Measurements from ENCODE around the gene FKBP15. TPM values are rescaled to one million over a fixed set of nuclear protein-coding genes. Genes with fewer than 3 reads are reported as not detected.

FKBP15 gene
- total RNA-seq, 4 donors from 2014 or later = 18.1 to 23.0 (median 20.6) TPM

- TF ChIP-seq POLR2AphosphoS5 (IDR thresholded peaks at IDR 0.05) = no peak
- TF ChIP-seq POLR2A (IDR thresholded peaks at IDR 0.05; ENCODE audit: low read depth) = no peak
- no peak for TF ChIP-seq CTCF (IDR thresholded peaks at IDR 0.05)
- no peak for TF ChIP-seq EP300 (IDR thresholded peaks at IDR 0.05)
- 48% methylated on average over 3 of the region's 3 CpGs for WGBS
Observed at GRCh38 chr9:113138760-113139159, 82.3 kb downstream of the FKBP15 start.

GRCh38 chr9:113137196-113138168 is 83.6 kb downstream of the FKBP15 start:
- intact Hi-C loops (cut with DNase I) = no loop called here
- WGBS = 72% methylated on average over 9 of the region's 9 CpGs
- TF ChIP-seq POLR2AphosphoS5 (IDR thresholded peaks at IDR 0.05) (no peak), CTCF (IDR thresholded peaks at IDR 0.05) (no peak), POLR2A (IDR thresholded peaks at IDR 0.05; ENCODE audit: low read depth) (no peak), EP300 (IDR thresholded peaks at IDR 0.05) (no peak)

More at GRCh38 chr9:113138760-113139159, 82.3 kb downstream of the FKBP15 start:
- no peaks in the 10 kb centered on the region for H3K4me1 ChIP-seq
- peaks cover 0 to 6% (median 2%) of the 10 kb centered on the region in 4 donors for H3K9me3 ChIP-seq
- no peak for DNase-seq (ENCODE audit: extremely low spot score)
- no peak overlapping the region for H3K27ac ChIP-seq (replicated peaks in 1 of 4)
- intact Hi-C loops (cut with DNase I) = no loop called here
- H3K4me3 ChIP-seq = no peak overlapping the region
- H3K27me3 ChIP-seq = no peaks in the 10 kb centered on the region
- H3K36me3 ChIP-seq = no peaks in the 10 kb centered on the region

GRCh38 chr9:113131689-113132151 is 89.4 kb downstream of the FKBP15 start:
- Histone ChIP-seq H3K4me3 (no peak overlapping the region), H3K4me1 (no peaks in the 10 kb centered on the region), H3K27ac (replicated peaks in 1 of 4) (no peak overlapping the region), H3K9me3 (no peaks in the 10 kb centered on the region), H3K36me3 (no peaks in the 10 kb centered on the region), H3K27me3 (peaks cover 0 to 20% (median 0%) of the 10 kb centered on the region in 4 donors)
- TF ChIP-seq EP300 (IDR thresholded peaks at IDR 0.05) = no peak
- TF ChIP-seq CTCF (IDR thresholded peaks at IDR 0.05) = no peak
- TF ChIP-seq POLR2A (IDR thresholded peaks at IDR 0.05; ENCODE audit: low read depth) = no peak
- no peak for TF ChIP-seq POLR2AphosphoS5 (IDR thresholded peaks at IDR 0.05)
- intact Hi-C loops (cut with DNase I) = no loop called here
- WGBS = 10% methylated on average over 3 of the region's 3 CpGs
- no peak for DNase-seq (ENCODE audit: extremely low spot score)

More at GRCh38 chr9:113137196-113138168, 83.6 kb downstream of the FKBP15 start:
- Histone ChIP-seq H3K36me3 (no peaks in the 10 kb centered on the region), H3K4me1 (no peaks in the 10 kb centered on the region), H3K27me3 (no peaks in the 10 kb centered on the region), H3K4me3 (no peak overlapping the region), H3K27ac (replicated peaks in 1 of 4) (no peak overlapping the region), H3K9me3 (peaks cover 0 to 6% (median 2%) of the 10 kb centered on the region in 4 donors)
- no peak for DNase-seq (ENCODE audit: extremely low spot score)

- H3K9me3 ChIP-seq = no peaks in the 10 kb centered on the region
- H3K27me3 ChIP-seq = peaks cover 0 to 26% (median 0%) of the 10 kb centered on the region in 4 donors
- intact Hi-C loops (cut with DNase I) = no loop called here
- no peaks in the 10 kb centered on the region for H3K36me3 ChIP-seq
- no peak for DNase-seq (ENCODE audit: extremely low spot score)
- WGBS = 52% methylated on average over 4 of the region's 4 CpGs
- H3K4me1 ChIP-seq = no peaks in the 10 kb centered on the region
- TF ChIP-seq POLR2A (IDR thresholded peaks at IDR 0.05; ENCODE audit: low read depth) (no peak), POLR2AphosphoS5 (IDR thresholded peaks at IDR 0.05) (no peak), CTCF (IDR thresholded peaks at IDR 0.05) (no peak), EP300 (IDR thresholded peaks at IDR 0.05) (no peak)
- H3K4me3 ChIP-seq = no peak overlapping the region
- H3K27ac ChIP-seq (replicated peaks in 1 of 4) = no peak overlapping the region
Observed at GRCh38 chr9:113129884-113130283, 91.2 kb downstream of the FKBP15 start.

Data from esophagus muscularis mucosa (tissue), 4 donors.